ENCODE results near the gene DHX40.

DNA sequence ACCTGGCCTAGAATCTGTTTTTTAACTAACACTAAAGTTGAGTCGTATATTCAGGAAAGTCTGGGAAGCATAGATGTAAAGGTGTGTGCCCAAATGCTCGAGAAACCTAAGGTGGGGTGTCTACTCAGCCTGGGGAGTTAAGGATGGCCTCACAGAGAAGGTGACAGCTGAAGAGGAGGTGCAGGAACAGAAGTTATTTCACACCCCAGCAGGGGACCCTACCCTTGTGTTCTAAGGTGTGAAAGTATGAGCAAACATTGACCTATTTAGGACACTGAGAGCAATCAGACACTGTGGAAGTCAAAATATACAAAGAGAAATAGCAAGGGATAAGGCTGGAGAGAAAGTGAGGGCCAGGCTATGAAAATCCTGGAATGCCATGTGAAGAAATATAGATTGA, 49.0 kb upstream of the DHX40 start:
- TF ChIP-seq CTCF (conservative IDR thresholded peaks at IDR 0.05) (no peak), EZH2 (IDR thresholded peaks at IDR 0.05; ENCODE audit: low read depth) (no peak)

Measured in PC-9 (cell line).